LNCAP (cell line): ENCODE measurements around the gene ACAP1.

Experiments used
- CTCF ChIP-seq: fragments of 450-650 bp; IDR thresholded peaks from 2 replicates; pipeline ENCODE4 v1.5.1; 2017; ENCODE audit warnings: mild to moderate bottlenecking

ACAP1 gene

GRCh38 chr17:7328009-7328408 lies 8.3 kb upstream of the ACAP1 start:
- no peak for TF ChIP-seq CTCF

GRCh38 chr17:7328840-7329373 lies 7.4 kb upstream of the ACAP1 start, which contains the start of gene NEURL4:
Gene NEURL4, minus strand, starts transcription at chr17:7329335. Its CDS starts 23 bp downstream, at chr17:7329312.
- TF ChIP-seq CTCF = no peak

- no peak for TF ChIP-seq CTCF
Measured at GRCh38 chr17:7329374-7329996, 6.8 kb upstream of the ACAP1 start.

- TF ChIP-seq CTCF = no peak
Measured at GRCh38 chr17:7329997-7330637, 6.2 kb upstream of the ACAP1 start.

- TF ChIP-seq CTCF = no peak
Measured at GRCh38 chr17:7330638-7331015, 5.7 kb upstream of the ACAP1 start.

- no peak for TF ChIP-seq CTCF
Measured at GRCh38 chr17:7332111-7332510, 4.2 kb upstream of the ACAP1 start.

GRCh38 chr17:7334938-7335538 lies 1.3 kb upstream of the ACAP1 start:
- no peak for TF ChIP-seq CTCF
